Keratinocyte (primary cell): ENCODE measurements around the gene ADRA1B. TPM values are rescaled to one million over a fixed set of nuclear protein-coding genes. Genes with fewer than 3 reads are reported as not detected.

Source experiments
- DNase-seq: peaks from one replicate; pipeline ENCODE4 v3.0.0-alpha.2; 2011; ENCODE audit warnings: low read depth, missing footprints, low spot score
- FAIRE-seq: peaks from 2 replicates; lab custom pipeline; 2011; peaks lifted over from hg19 to GRCh38; lab: Jason Lieb, UNC
- H2AFZ ChIP-seq: 2 replicates; pipeline ENCODE4 v1.6.0; 2012; ENCODE audit warnings: low read length, control low read depth, inconsistent platforms; ENCODE audit not compliant: control insufficient read depth
- H3K27ac ChIP-seq: 2 replicates; pipeline ENCODE4 v1.5.1; 2011; ENCODE audit warnings: low read length; ENCODE audit not compliant: control insufficient read depth, insufficient read depth
- H3K27me3 ChIP-seq: 3 replicates; pipeline ENCODE4 v1.6.0; 2011; ENCODE audit warnings: low read length; ENCODE audit not compliant: control insufficient read depth, insufficient read depth; ENCODE audit errors: extremely low read depth
- H3K36me3 ChIP-seq, 2 experiments: 2 replicates in 1 of 2; 3 replicates in 1 of 2; pipeline ENCODE4 v1.5.1; 2011; ENCODE audit warnings: low read length in 2 of 2, mild to moderate bottlenecking in 1 of 2; ENCODE audit not compliant: control insufficient read depth in 2 of 2, insufficient read depth in 2 of 2; ENCODE audit errors: extremely low read depth in 1 of 2
- H3K4me1 ChIP-seq: 3 replicates; pipeline ENCODE4 v1.5.1; 2011; ENCODE audit warnings: low read length; ENCODE audit not compliant: control insufficient read depth, insufficient read depth; ENCODE audit errors: extremely low read depth
- H3K4me2 ChIP-seq: 3 replicates; pipeline ENCODE4 v1.6.0; 2011; ENCODE audit warnings: low read depth, low read length; ENCODE audit not compliant: control insufficient read depth, insufficient read depth; ENCODE audit errors: extremely low read depth
- H3K4me3 ChIP-seq, 3 experiments: fragments of 200-600 bp in 1 of 3; sonication (generic) in 1 of 3; 2 replicates in 2 of 3; 3 replicates in 1 of 3; pipeline ENCODE4 v1.5.1; 2011 to 2016; ENCODE audit warnings: low read length in 3 of 3, mild to moderate bottlenecking in 3 of 3, control low read depth in 2 of 3, inconsistent platforms in 1 of 3, low read depth in 1 of 3, mixed read lengths in 1 of 3, mixed run types in 1 of 3, moderate library complexity in 1 of 3; ENCODE audit not compliant: control insufficient read depth in 2 of 3, insufficient read depth in 2 of 3; ENCODE audit errors: extremely low read depth in 1 of 3
- H3K79me2 ChIP-seq: 2 replicates; pipeline ENCODE4 v1.6.0; 2012; ENCODE audit warnings: low read length; ENCODE audit not compliant: control insufficient read depth, insufficient read depth
- H3K9ac ChIP-seq: 3 replicates; pipeline ENCODE4 v1.6.0; 2011; ENCODE audit warnings: low read length; ENCODE audit not compliant: control insufficient read depth, insufficient read depth; ENCODE audit errors: extremely low read depth
- H3K9me1 ChIP-seq: 3 replicates; pipeline ENCODE4 v1.6.0; 2011; ENCODE audit warnings: low read length; ENCODE audit not compliant: control insufficient read depth, insufficient read depth; ENCODE audit errors: extremely low read depth
- H3K9me3 ChIP-seq: 2 replicates; pipeline ENCODE4 v1.5.1; 2012; ENCODE audit warnings: low read depth, low read length; ENCODE audit not compliant: control insufficient read depth
- H4K20me1 ChIP-seq: 3 replicates; pipeline ENCODE4 v1.6.0; 2011; ENCODE audit warnings: low read length; ENCODE audit not compliant: control insufficient read depth, insufficient read depth; ENCODE audit errors: extremely low read depth
- CTCF ChIP-seq, 3 experiments: IDR thresholded peaks in 1 of 3; conservative IDR thresholded peaks in 1 of 3; optimal IDR thresholded peaks in 1 of 3; 2 replicates in 2 of 3; 3 replicates in 1 of 3; pipeline versions ENCODE3 to v1.5.1; 2011; ENCODE audit warnings: low read length in 3 of 3, mild to moderate bottlenecking in 3 of 3, moderate library complexity in 2 of 3, control low read depth in 1 of 3, inconsistent platforms in 1 of 3; ENCODE audit not compliant: insufficient read depth in 2 of 3; ENCODE audit errors: extremely low read depth in 1 of 3
- EZH2 ChIP-seq: IDR thresholded peaks from one replicate; pipeline ENCODE4 v1.6.1; 2012; ENCODE audit warnings: inconsistent platforms, mild to moderate bottlenecking, low read length, moderate library complexity
- dilution Hi-C: fragments of 300-500 bp; cut with MboI; formaldehyde crosslinking; loops from one replicate; pipeline ENCODE4 v1.7.0; 2020; ENCODE audit warnings: low sequenced_read_pairs; ENCODE audit not compliant: extremely low pct_ligation_motif_present
- polyA plus RNA-seq, 5 experiments: library from polyadenylated mRNA; depleted of rRNA in 3 of 5; stranded (reverse) in 3 of 5; stranded (forward) in 1 of 5; unstranded in 1 of 5; fragments of >200 nt; gene quantifications; 1 replicate in 1 of 5; 2 replicates in 3 of 5; 3 replicates in 1 of 5; pipeline versions ENCODE4 v1.2.1 to v1.2.3, GENCODE V29; 2011 to 2012; ENCODE audit warnings: missing spikeins in 2 of 5, low read depth in 1 of 5, low replicate concordance in 1 of 5

ADRA1B gene
- polyA plus RNA-seq, 1 donor (not counting 4 experiments of a cell fraction or from before 2014, with no cell fraction given): 0.18 TPM

- Histone ChIP-seq H3K36me3 (no peaks in the 10 kb centered on the region), H2AFZ (no peak overlapping the region), H3K4me3 (no peak overlapping the region), H3K27ac (peak overlapping the region; percentile 87), H4K20me1 (no peaks in the 10 kb centered on the region), H3K4me2 (peak overlapping the region; percentile 83), H3K9me1 (no peaks in the 10 kb centered on the region), H3K9me3 (no peaks in the 10 kb centered on the region), H3K79me2 (no peaks in the 10 kb centered on the region), H3K9ac (peak overlapping the region; percentile 56), H3K27me3 (no peaks in the 10 kb centered on the region), H3K4me1 (peaks cover 16% of the 10 kb centered on the region)
- DNase-seq: no peak
- dilution Hi-C loops: no loop called here
- TF ChIP-seq EZH2 (no peak), CTCF (optimal IDR thresholded peaks at IDR 0.05 in 1 of 3, IDR thresholded peaks at IDR 0.05 in 1 of 3, conservative IDR thresholded peaks at IDR 0.05 in 1 of 3; ENCODE audit: extremely low read depth in 1 of 3, insufficient read depth in 2 of 3, low read length in 3 of 3) (no peak)
- FAIRE-seq: no peak
Measured at GRCh38 chr5:159929176-159929575, 12.9 kb downstream of the ADRA1B start.

- dilution Hi-C loops: no loop called here
- no peaks in the 10 kb centered on the region for H3K9me3 ChIP-seq
- H3K4me2 ChIP-seq: no peak overlapping the region
- no peaks in the 10 kb centered on the region for H3K27me3 ChIP-seq
- H2AFZ ChIP-seq: no peak overlapping the region
- H4K20me1 ChIP-seq: no peaks in the 10 kb centered on the region
- no peaks in the 10 kb centered on the region for H3K79me2 ChIP-seq
- no peak overlapping the region for H3K4me3 ChIP-seq
- FAIRE-seq (no peak), DNase-seq (no peak)
- no peaks in the 10 kb centered on the region for H3K36me3 ChIP-seq
- H3K4me1 ChIP-seq: peaks cover 22% of the 10 kb centered on the region
- no peak overlapping the region for H3K27ac ChIP-seq
- H3K9me1 ChIP-seq: no peaks in the 10 kb centered on the region
- no peak for TF ChIP-seq EZH2
- TF ChIP-seq CTCF (optimal IDR thresholded peaks at IDR 0.05 in 1 of 3, IDR thresholded peaks at IDR 0.05 in 1 of 3, conservative IDR thresholded peaks at IDR 0.05 in 1 of 3; ENCODE audit: extremely low read depth in 1 of 3, insufficient read depth in 2 of 3, low read length in 3 of 3): no peak
- no peak overlapping the region for H3K9ac ChIP-seq
Measured at GRCh38 chr5:159933531-159934485, 17.5 kb downstream of the ADRA1B start.
